ENCODE measurements around the gene PKD1.
"Not testable (repeated sequence)": the region's sequence is repeated elsewhere in the genome, so short reads cannot be mapped to it uniquely, and the experiment has no call there.

Gene PKD1

DNA sequence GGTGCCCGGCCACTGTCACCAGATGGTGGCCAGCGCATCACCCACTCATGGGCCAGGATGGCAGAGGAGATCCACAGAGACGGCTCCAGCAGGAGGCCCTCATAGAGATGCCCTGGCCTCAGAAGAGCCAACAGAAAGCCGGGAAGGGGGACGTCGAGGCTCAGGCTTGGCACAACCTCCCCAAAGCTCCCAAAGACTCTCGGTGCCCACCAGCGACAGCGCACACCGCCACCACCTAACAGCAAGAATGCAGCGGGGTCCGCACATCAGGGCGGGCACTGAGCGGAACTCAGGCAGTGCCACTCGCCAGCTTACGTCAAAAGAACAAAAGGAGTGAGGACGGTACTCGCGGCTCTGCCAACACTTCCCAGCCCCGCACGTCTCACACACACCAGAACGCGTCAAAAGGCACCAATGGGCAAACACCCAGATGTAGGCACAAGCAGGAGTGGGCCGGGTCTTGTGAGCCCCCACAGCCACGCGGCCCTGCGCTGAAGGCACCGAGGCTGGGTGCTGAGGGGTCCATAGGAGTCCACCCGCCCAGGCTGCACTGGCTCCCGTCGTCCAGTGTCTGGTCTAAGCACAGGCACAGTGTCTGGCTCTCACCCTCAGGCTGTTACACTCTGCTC is 8.7 kb downstream of the PKD1 start:
- H3K36me3 ChIP-seq (ENCODE audit: insufficient read depth, low read depth, low read length); H3K27me3 ChIP-seq (ENCODE audit: insufficient read depth, low read length); H3K9ac ChIP-seq (ENCODE audit: low read depth, low read length); H3K4me1 ChIP-seq (ENCODE audit: insufficient read depth, low read length); H3K27ac ChIP-seq (ENCODE audit: low read length); H3K4me3 ChIP-seq (ENCODE audit: low read length); H3K9me3 ChIP-seq (ENCODE audit: insufficient read depth, low read depth, low read length): not testable (repeated sequence)

DNA sequence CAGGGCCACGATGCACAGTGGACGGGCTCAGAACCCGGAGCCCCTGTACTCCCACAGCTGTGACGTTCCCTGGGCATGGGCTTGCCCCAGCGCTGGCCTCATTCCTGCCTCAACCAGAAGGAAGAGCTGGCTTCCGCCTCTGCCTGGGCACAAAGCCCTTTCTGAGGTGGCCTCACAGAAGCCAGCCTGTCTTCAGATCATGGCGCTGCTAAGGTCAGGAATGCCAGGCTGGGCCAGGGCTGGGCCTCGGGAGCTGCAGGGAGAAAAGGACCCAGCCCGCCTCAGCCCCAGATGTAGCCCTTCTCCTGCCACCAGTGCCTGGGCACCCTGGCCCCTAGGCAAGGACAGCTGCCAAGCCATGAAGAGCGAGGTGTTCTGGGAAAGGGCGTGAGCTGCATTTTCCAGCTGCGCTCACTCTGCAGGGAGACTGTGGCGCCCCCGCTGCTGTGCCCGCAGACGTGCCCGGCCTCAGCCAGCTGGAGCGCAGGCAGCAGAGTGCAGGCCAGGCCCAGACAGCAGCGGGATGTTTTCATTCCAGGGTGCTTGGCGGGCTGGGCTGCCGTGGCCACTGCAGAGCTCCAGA is 9.4 kb downstream of the PKD1 start:
- not testable (repeated sequence) for H3K4me3 ChIP-seq (ENCODE audit: low read length); H3K27ac ChIP-seq (ENCODE audit: low read length); H3K27me3 ChIP-seq (ENCODE audit: insufficient read depth, low read length); H3K9ac ChIP-seq (ENCODE audit: low read depth, low read length); H3K4me1 ChIP-seq (ENCODE audit: insufficient read depth, low read length); H3K9me3 ChIP-seq (ENCODE audit: insufficient read depth, low read depth, low read length); H3K36me3 ChIP-seq (ENCODE audit: insufficient read depth, low read depth, low read length)

DNA sequence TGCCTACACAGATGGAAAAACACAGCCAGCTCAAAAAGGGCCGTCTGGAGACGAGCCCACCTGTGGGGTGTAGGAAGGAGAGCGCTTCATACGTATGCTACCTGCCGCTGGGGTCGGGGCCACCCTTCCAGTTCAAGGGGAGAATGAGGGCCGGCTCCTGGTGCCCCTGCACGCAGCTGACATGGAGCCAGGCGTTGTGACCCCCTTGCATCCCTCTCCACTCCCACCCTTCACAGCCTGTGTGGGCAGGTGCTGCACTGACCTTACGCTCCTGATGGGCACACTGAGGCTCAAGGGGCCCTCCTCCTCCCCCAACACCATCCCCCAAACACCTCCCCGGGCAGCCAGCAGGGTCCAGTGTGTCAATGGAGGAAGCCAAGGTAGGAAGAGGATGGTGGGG is 10.1 kb downstream of the PKD1 start:
- H3K27ac ChIP-seq (ENCODE audit: low read length); H3K9me3 ChIP-seq (ENCODE audit: insufficient read depth, low read depth, low read length); H3K36me3 ChIP-seq (ENCODE audit: insufficient read depth, low read depth, low read length); H3K27me3 ChIP-seq (ENCODE audit: insufficient read depth, low read length); H3K4me3 ChIP-seq (ENCODE audit: low read length); H3K4me1 ChIP-seq (ENCODE audit: insufficient read depth, low read length): not testable (repeated sequence)
- peak overlapping the region; percentile 36; the same call in 1 of the 2 replicates for H3K9ac ChIP-seq (ENCODE audit: low read depth, low read length)

DNA sequence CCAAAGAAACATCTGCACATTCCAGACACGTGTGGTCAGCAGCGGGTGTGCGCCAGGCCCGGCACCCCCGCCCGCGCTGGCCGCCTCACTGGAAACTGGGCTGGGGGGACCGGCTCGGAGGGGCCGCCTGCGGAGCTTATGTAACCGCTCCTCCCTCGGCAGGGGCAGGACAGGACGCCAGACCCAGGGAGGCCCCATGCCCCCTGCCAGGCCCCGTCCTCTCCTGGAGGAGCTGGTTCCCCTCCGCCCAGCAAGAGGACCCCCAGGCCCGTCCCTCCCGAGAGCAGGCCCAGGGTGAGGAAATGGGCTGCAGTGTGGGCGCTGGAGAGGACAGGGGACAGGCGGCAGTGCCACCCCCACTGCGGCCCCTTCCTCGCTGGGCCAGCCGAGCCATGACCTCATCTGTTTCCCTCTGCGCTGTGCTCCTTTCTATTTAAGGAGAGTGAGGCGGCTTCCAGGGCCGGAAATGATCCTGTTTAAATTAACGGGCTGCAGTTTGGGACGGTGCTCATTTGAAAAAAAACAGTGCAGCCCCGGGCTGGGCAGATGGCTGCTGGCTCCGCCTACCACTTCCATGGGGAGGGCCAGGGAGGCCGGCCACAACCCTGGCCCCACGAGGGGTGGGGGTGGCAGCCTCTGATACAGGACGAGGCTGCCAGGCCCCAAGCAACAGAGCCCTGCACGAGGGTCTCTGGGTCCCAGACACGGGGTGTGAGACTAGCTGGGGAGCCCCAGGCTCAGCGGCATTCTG is 10.8 kb downstream of the PKD1 start:
- H3K27ac ChIP-seq (ENCODE audit: low read length); H3K4me3 ChIP-seq (ENCODE audit: low read length); H3K4me1 ChIP-seq (ENCODE audit: insufficient read depth, low read length); H3K9me3 ChIP-seq (ENCODE audit: insufficient read depth, low read depth, low read length); H3K36me3 ChIP-seq (ENCODE audit: insufficient read depth, low read depth, low read length); H3K27me3 ChIP-seq (ENCODE audit: insufficient read depth, low read length): not testable (repeated sequence)
- peak overlapping the region; percentile 36; the same call in 1 of the 2 replicates for H3K9ac ChIP-seq (ENCODE audit: low read depth, low read length)

DNA sequence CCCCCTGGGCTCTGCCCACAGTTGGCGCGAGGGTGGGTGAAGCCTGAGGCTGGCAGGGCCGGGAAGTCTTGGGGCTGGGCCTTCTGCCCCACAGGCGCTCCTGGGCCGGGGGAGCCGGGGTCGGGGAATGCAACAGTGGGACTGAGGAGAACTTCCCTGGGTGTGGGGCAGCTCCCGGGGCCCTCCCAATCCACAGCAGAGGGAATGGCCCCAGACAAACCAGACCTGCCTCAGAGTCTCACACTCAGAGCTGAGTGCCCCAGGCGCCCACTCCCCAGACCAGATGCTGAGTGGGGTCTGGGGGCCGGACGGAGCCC is 11.4 kb downstream of the PKD1 start:
- not testable (repeated sequence) for H3K36me3 ChIP-seq (ENCODE audit: insufficient read depth, low read depth, low read length); H3K27me3 ChIP-seq (ENCODE audit: insufficient read depth, low read length); H3K4me1 ChIP-seq (ENCODE audit: insufficient read depth, low read length); H3K27ac ChIP-seq (ENCODE audit: low read length); H3K4me3 ChIP-seq (ENCODE audit: low read length); H3K9me3 ChIP-seq (ENCODE audit: insufficient read depth, low read depth, low read length)
- H3K9ac ChIP-seq (ENCODE audit: low read depth, low read length), result peak overlapping the region; percentile 36; the same call in 1 of the 2 replicates

DNA sequence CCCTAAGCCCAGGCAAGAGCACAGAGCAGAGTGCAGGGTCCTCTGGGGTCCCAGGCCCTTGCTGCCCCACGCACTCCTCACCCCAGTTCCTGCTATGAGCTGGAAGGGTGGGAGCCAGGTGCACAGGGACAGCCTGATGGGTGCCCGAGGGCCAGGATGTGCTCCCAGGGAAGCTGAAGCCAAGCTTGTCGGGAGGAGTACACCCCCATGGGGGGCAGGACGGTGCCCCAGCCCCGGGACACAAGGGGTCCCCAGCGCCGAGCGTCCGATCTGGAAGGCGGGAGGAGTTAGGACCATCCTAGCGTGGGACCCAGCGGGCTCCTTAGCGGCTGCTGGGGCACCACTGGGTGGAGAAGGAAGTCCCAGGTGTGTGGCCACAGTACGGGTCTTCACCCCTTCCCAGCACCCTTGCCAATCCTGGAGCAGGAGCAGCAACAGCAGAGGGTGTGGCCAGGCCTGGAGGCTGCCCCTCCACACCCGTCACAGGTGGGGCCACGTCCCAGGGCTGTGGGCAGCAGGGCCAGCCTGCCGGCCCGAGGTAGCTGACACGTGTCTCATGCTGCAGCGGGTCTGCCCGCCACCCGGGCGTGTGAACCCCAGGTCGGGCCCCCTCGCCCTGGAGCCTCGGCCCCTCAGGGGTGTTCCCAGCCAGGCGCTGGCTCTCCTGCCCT is 11.9 kb downstream of the PKD1 start:
- not testable (repeated sequence) for H3K27me3 ChIP-seq (ENCODE audit: insufficient read depth, low read length); H3K36me3 ChIP-seq (ENCODE audit: insufficient read depth, low read depth, low read length); H3K4me1 ChIP-seq (ENCODE audit: insufficient read depth, low read length); H3K9me3 ChIP-seq (ENCODE audit: insufficient read depth, low read depth, low read length); H3K27ac ChIP-seq (ENCODE audit: low read length); H3K9ac ChIP-seq (ENCODE audit: low read depth, low read length); H3K4me3 ChIP-seq (ENCODE audit: low read length)

DNA sequence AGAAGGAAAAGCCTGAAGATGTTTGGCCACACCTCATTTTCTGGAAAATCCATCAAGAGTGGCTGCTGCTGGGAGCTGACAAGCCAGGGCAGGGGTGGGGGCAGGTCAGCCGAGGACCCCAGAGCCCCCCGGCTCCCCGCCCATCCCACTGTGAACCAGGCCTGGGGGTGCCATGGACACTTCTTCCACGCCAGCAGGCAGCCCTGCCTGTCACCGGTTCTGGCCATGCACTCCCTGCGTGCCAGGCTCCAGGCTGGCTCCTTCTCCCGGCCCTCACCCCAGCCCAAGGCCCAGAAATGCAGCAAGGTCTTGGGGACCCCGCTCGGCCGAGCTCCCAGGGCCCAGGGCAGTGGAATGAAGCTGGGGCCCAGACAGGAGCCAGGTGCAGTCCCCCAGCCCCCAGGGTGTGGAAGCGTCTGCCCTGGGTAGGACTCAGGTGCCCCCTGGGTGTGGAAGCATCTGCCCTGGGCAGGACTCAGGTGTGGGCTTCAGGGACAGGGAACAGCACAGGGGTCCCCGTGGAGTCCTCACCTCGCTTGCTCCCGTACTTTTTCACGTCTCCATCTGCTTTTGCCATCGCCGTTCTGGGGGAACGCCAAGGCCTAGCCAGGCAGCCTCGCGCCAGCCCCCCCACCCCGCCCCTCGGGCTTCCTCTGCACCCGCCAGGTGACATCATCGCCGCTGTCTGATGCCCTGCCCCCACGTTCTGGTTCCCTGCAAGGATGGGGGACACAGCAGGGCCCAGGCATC is 12.6 kb downstream of the PKD1 start:
- H3K27ac ChIP-seq (ENCODE audit: low read length); H3K9me3 ChIP-seq (ENCODE audit: insufficient read depth, low read depth, low read length); H3K27me3 ChIP-seq (ENCODE audit: insufficient read depth, low read length); H3K4me1 ChIP-seq (ENCODE audit: insufficient read depth, low read length); H3K9ac ChIP-seq (ENCODE audit: low read depth, low read length); H3K4me3 ChIP-seq (ENCODE audit: low read length); H3K36me3 ChIP-seq (ENCODE audit: insufficient read depth, low read depth, low read length): not testable (repeated sequence)

DNA sequence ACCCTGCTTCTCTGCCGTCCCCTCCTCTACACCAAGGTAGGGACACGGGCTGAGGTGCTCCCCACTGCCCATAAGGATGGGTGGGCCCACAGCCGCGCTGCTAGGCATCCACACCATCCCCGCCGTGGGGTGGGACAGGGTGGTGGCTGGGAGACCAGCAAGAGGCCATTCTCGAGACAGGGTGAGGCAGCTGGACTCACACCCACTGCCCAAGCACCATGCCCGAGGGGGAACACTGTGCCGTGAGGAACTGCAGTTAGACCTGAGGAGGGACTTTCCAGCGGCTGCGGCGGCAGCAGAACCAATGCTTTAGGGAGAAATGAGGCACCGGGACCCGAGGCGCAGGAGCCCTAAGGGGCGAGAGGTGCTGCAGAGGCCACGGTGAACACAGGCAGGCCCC is 13.3 kb downstream of the PKD1 start:
- no peaks in the 10 kb centered on the region for H3K27me3 ChIP-seq (ENCODE audit: insufficient read depth, low read length)
- no peaks in the 10 kb centered on the region for H3K9me3 ChIP-seq (ENCODE audit: insufficient read depth, low read depth, low read length)
- no peak overlapping the region for H3K27ac ChIP-seq (ENCODE audit: low read length)
- H3K4me3 ChIP-seq (ENCODE audit: low read length), result no peak overlapping the region
- no peaks in the 10 kb centered on the region for H3K36me3 ChIP-seq (ENCODE audit: insufficient read depth, low read depth, low read length)
- no peaks in the 10 kb centered on the region for H3K4me1 ChIP-seq (ENCODE audit: insufficient read depth, low read length)
- H3K9ac ChIP-seq (ENCODE audit: low read depth, low read length), result no peak overlapping the region

DNA sequence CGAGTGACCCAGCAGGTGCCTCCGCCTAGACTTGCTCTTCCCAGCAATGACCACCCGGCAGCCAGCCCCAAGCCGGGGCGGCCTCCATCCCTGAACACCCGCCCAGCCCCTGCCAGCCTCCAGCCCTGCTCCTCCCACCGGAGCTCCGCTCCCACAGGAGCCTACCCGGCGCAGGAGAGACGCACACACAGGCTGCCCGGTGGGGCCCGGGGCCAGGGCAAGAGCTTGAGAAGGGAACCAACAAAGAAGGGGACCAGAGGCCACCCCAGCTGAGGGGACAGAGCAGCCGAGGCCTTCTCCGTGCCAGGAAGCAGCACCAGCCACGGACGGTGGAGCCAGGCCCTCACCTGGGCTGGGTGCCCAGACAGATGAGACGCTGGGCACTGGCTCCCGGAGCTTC is 13.8 kb downstream of the PKD1 start:
- H3K4me3 ChIP-seq (ENCODE audit: low read length), result no peak overlapping the region
- no peaks in the 10 kb centered on the region for H3K9me3 ChIP-seq (ENCODE audit: insufficient read depth, low read depth, low read length)
- H3K27ac ChIP-seq (ENCODE audit: low read length), result no peak overlapping the region
- H3K27me3 ChIP-seq (ENCODE audit: insufficient read depth, low read length), result no peaks in the 10 kb centered on the region
- H3K4me1 ChIP-seq (ENCODE audit: insufficient read depth, low read length), result no peaks in the 10 kb centered on the region
- H3K9ac ChIP-seq (ENCODE audit: low read depth, low read length), result no peak overlapping the region
- no peaks in the 10 kb centered on the region for H3K36me3 ChIP-seq (ENCODE audit: insufficient read depth, low read depth, low read length)

DNA sequence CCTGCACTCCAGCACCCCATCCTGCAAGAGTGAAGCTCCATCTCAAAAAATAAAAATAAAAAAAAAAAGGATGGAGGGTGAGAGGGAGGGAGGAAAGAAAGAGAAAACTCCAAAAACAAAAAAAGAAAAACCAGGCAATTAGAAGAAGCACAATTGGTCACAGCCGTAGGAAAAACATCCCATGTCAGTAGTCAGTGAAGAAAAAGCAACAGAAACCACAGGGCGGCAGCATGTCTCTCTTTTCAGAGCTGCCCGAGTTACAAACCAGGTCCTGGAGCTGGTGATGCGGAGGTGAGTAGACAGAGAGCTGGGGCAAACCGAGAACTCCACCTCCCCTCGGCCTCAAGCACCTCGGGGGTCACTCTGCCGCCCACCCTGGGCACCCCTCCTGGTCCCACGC is 14.4 kb downstream of the PKD1 start:
- not testable (repeated sequence) for H3K27me3 ChIP-seq (ENCODE audit: insufficient read depth, low read length); H3K4me1 ChIP-seq (ENCODE audit: insufficient read depth, low read length); H3K4me3 ChIP-seq (ENCODE audit: low read length); H3K27ac ChIP-seq (ENCODE audit: low read length); H3K36me3 ChIP-seq (ENCODE audit: insufficient read depth, low read depth, low read length); H3K9me3 ChIP-seq (ENCODE audit: insufficient read depth, low read depth, low read length); H3K9ac ChIP-seq (ENCODE audit: low read depth, low read length)

DNA sequence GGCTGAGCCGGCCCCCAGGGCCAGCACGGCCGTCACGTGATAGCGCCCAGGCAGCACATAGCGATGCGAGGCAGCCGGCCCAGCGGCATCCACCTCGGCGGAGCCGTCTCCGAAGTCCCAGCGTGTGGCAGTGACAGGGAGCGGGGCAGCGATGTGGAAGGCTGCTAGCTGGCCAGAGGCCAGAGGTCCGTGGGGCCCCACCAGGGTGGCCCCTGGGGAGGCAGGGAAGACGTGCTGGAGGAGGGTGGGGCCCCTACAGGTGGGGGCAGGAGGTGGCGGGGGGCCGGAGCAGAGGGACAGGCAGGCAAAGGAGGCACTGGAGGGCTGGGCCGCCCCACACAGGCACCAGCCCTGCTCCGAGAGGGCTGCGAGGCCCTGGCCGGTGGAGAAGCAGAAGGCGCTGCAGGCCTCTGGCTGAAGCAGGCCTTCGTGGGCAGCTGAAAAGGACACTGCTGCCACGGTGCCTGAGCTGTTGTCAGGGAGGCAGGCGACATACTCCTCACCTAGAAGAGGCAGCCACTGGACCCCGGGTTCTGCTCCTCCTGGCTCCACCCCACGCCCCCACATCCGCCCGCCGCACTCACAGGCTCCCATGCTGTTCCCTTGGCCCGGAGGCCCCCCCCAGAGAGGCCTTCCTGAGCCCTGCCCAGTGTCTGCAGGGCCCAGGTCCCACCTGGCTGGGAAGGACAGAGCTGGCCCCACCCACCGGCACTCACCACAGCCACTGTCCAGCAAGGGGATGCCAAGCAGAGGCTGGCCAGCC is 17.6 kb downstream of the PKD1 start:
- not testable (repeated sequence) for H3K36me3 ChIP-seq (ENCODE audit: insufficient read depth, low read depth, low read length); H3K4me3 ChIP-seq (ENCODE audit: low read length); H3K27me3 ChIP-seq (ENCODE audit: insufficient read depth, low read length)

More for the DNA sequence above, 17.6 kb downstream of the PKD1 start:
- H3K4me1 ChIP-seq (ENCODE audit: insufficient read depth, low read length); H3K9ac ChIP-seq (ENCODE audit: low read depth, low read length); H3K9me3 ChIP-seq (ENCODE audit: insufficient read depth, low read depth, low read length); H3K27ac ChIP-seq (ENCODE audit: low read length): not testable (repeated sequence)
